Measurements from ENCODE around the gene DPP7. TPM values are rescaled to one million over a fixed set of nuclear protein-coding genes. Genes with fewer than 3 reads are reported as not detected.

Gene DPP7
- total and polyA plus RNA-seq, 2 of the 8 experiments (the other 6 are each of a cell fraction or from before 2014, with no cell fraction given), result 21.2 to 26.8 TPM

GRCh38 chr9:137070201-137070905 lies 44.2 kb downstream of the DPP7 start, which contains the start of gene SAPCD2:
SAPCD2 (minus strand) TSS chr9:137070557; CDS start chr9:137070460, 97 bp downstream.
- H3K27ac ChIP-seq (ENCODE audit: low read depth, low read length), result no peak within 1 kb of the TSS; the same call in 1 of the 2 replicates
- ChIA-PET CTCF (ENCODE audit: partially characterized antibody) (interaction anchor here (0.6 to 13.5 kb wide), 21 partner anchors 7 to 313 kb away, joined by 3 to 291 read pairs (median 5); partner anchors contain the start of genes ABCA2, ENTPD2, FUT7 and MAN1B1), POLR2A (ENCODE audit: partially characterized antibody) (interaction anchor here (0.6 to 2.0 kb wide), 10 partner anchors 11 to 172 kb away, joined by 3 to 5 read pairs (median 4); partner anchors contain the start of gene MAN1B1)
- H4K5ac ChIP-seq (ENCODE audit: insufficient read length, low read depth, low read length), result peak within 1 kb of the TSS; percentile 39
- H2AK5ac ChIP-seq (ENCODE audit: low read depth, low read length), result peak within 1 kb of the TSS; percentile 99; the same call in 1 of the 2 replicates
- peak within 1 kb of the TSS; percentile 98 for H2BK15ac ChIP-seq (ENCODE audit: low read length)
- H4K91ac ChIP-seq (replicated peaks; ENCODE audit: insufficient read length, low read length), result peak within 1 kb of the TSS; percentile 71
- no peak for FAIRE-seq
- no peaks in the 10 kb centered on the region for H3K79me2 ChIP-seq (ENCODE audit: control insufficient read depth in 1 of 2, insufficient read depth in 2 of 2, low read length in 2 of 2)
- peak within 1 kb of the TSS; percentile 46 to 64 (median 48) for H3K4me3 ChIP-seq (ENCODE audit: extremely low read depth in 1 of 4, insufficient read depth in 2 of 4, low read depth in 3 of 4, low read length in 4 of 4)
- DNase-seq (ENCODE audit: low read depth in 1 of 2, low spot score in 2 of 2), result peak; percentile 75 to 84
- peaks cover 13% of the 10 kb centered on the region for H3K23me2 ChIP-seq (ENCODE audit: low read depth, low read length)
- peak within 1 kb of the TSS; percentile 12 for H3K56ac ChIP-seq (replicated peaks; ENCODE audit: insufficient read length, low read depth, low read length)
- peak within 1 kb of the TSS; percentile 90 for H4K8ac ChIP-seq (ENCODE audit: extremely low read depth, insufficient read depth, low read length)
- peak within 1 kb of the TSS; percentile 81 for H3K18ac ChIP-seq (ENCODE audit: extremely low read depth, low read length)
- H3K4me2 ChIP-seq (ENCODE audit: insufficient read depth in 1 of 2, low read depth in 2 of 2, low read length in 2 of 2), result peak within 1 kb of the TSS; percentile 73 to 85
- H3K14ac ChIP-seq (ENCODE audit: insufficient read length), result no peak within 1 kb of the TSS
- peak within 1 kb of the TSS; percentile 90 for H2BK20ac ChIP-seq (ENCODE audit: low read length)
- peak within 1 kb of the TSS; percentile 98; the same call in 1 of the 2 replicates for H2BK12ac ChIP-seq (ENCODE audit: low read depth, low read length)
- H4K20me1 ChIP-seq (replicated peaks in 1 of 2; ENCODE audit: control insufficient read depth in 1 of 2, insufficient read depth in 2 of 2, low read length in 2 of 2), result peaks cover 23 to 25% of the 10 kb centered on the region in 2 experiments
- 0 out of 2 replicates have a peak within 1 kb of the TSS, but pooled peaks have one; percentile 3 for H2AFZ ChIP-seq (ENCODE audit: low read length)
- WGBS, 2 experiments (ENCODE audit: extremely low coverage in 1 of 2, insufficient coverage in 1 of 2, insufficient read length in 1 of 2, insufficient replicate concordance in 2 of 2, low coverage in 1 of 2, low lambda C conversion rate in 2 of 2, missing lambda C conversion rate in 1 of 2), result 1% methylated on average over 40 of the region's 74 CpGs; no CpG with 5 or more reads in 1 of the 2 experiments
- no peaks in the 10 kb centered on the region for H3K9me3 ChIP-seq (ENCODE audit: insufficient read depth in 2 of 2, low read depth in 1 of 2, low read length in 1 of 2)
- no peak within 1 kb of the TSS for H3K23ac ChIP-seq (ENCODE audit: insufficient read length)
- H3K27me3 ChIP-seq (replicated peaks in 1 of 4; ENCODE audit: control insufficient read depth in 3 of 4, extremely low read depth in 1 of 4, insufficient read depth in 3 of 4, low read length in 3 of 4), result peaks cover 0 to 18% (median 7%) of the 10 kb centered on the region in 4 experiments; a peak in 5 of 7 replicates
- peak within 1 kb of the TSS; percentile 44; the same call in 1 of the 2 replicates for H2BK5ac ChIP-seq (ENCODE audit: low read depth, low read length)
- H3K9ac ChIP-seq (replicated peaks in 1 of 4; ENCODE audit: extremely low read depth in 1 of 4, low read depth in 3 of 4, low read length in 3 of 4), result peak within 1 kb of the TSS in 3 of 4 experiments; percentile 10 to 34 (median 20); a peak in 3 of 7 replicates
- no peaks in the 10 kb centered on the region for H3K36me3 ChIP-seq (ENCODE audit: control insufficient read depth in 2 of 4, insufficient read depth in 4 of 4, low read length in 3 of 4)
- peaks cover 0 to 27% (median 21%) of the 10 kb centered on the region in 4 experiments; a peak in 6 of 7 replicates for H3K4me1 ChIP-seq (replicated peaks in 1 of 4; ENCODE audit: control insufficient read depth in 3 of 4, insufficient read depth in 4 of 4, low read length in 3 of 4)
- peak within 1 kb of the TSS; percentile 83 for H2BK120ac ChIP-seq (replicated peaks; ENCODE audit: low read depth, low read length)
- H3K4ac ChIP-seq (replicated peaks; ENCODE audit: insufficient read length, low read depth, low read length), result peak within 1 kb of the TSS; percentile 24
- peaks cover 2% of the 10 kb centered on the region; the same call in 1 of the 2 replicates for H3K79me1 ChIP-seq (ENCODE audit: low read depth, low read length)
- no peak for TF ChIP-seq POLR2AphosphoS5 (IDR thresholded peaks at IDR 0.05; ENCODE audit: low read depth, low read length)
- peak in 1 of 2 experiments; percentile 22; a peak in 1 of 4 replicates for TF ChIP-seq HDAC2 (IDR thresholded peaks at IDR 0.05; ENCODE audit: borderline replicate concordance in 1 of 2, low read depth in 2 of 2, low read length in 2 of 2)
- TF ChIP-seq SP1 (IDR thresholded peaks at IDR 0.05; ENCODE audit: low read depth, low read length), result peak; percentile 66; the same call in 1 of the 2 replicates
- TF ChIP-seq CBX5 (IDR thresholded peaks at IDR 0.05; ENCODE audit: low read depth, low read length), result no peak
- no peak for TF ChIP-seq PHF8 (conservative IDR thresholded peaks at IDR 0.05; ENCODE audit: low read depth, low read length)
- peak; percentile 65 for TF ChIP-seq MAX (IDR thresholded peaks at IDR 0.05)
- TF ChIP-seq NRF1 (IDR thresholded peaks at IDR 0.05; ENCODE audit: low read depth, low read length), result 0 out of 2 replicates have a peak, but pooled peaks have one; percentile 11
- TF ChIP-seq RAD21 (IDR thresholded peaks at IDR 0.05 in 1 of 2, conservative IDR thresholded peaks at IDR 0.05 in 1 of 2; ENCODE audit: low read depth in 2 of 2, low read length in 2 of 2), result no peak
- TF ChIP-seq TEAD4 (IDR thresholded peaks at IDR 0.05; ENCODE audit: low read depth, low read length), result no peak
- no peak for TF ChIP-seq CHD2 (IDR thresholded peaks at IDR 0.05; ENCODE audit: low read length)
